CD4-positive, alpha-beta T cell treated with Interleukin-17A for 4 hours (primary cell): ENCODE results near the gene FAM222A.
A peak's percentile ranks its signal among the peaks of the same experiment; 100 is the strongest.

Source experiments
- DNase-seq: peaks from one replicate; pipeline ENCODE4 v3.0.0-alpha.2; 2020; ENCODE audit warnings: mixed read lengths

FAM222A gene

DNA sequence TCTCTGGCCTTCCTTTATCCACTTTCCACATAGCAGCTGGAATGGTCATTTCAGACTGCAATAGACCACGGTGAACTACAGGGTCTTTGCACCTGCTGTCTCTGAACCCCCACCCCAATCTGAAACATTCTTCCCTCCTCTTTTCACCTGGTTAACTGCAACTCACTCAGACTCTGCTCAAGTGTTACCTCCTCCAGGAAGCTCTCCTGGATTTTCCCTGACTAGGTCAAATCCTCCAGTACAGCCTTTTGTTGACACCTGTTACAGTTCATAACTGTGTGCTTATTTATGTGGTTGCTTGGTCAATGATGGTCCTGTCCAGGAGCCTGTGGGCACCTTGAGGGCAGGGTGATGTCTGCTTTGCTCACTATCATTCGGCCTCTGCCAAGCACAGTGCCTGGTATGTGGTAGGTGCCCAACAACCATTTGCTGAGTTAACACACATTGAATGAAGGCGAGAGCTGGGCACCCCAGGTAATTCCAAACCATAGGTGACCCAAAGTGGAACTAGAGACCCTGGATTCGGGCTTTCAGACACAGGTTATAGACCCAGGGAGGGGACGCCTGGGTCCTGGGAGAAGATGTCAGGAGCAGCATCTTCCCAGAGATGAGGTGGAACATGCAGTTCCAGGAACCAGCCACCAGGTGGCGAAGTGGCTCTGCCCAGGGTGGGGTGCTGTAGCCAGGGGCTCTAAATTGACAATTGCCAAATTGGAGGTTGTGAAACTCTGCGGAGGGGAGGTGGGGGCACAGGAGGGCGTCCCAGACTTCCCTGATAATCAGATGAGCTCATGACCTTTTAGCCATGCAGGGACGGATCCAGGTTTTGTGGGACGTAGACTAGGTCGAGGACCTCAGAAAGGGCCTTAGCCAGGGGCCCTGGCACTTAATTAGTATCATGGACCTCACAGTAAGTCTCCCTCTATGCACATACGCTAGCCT lies 91.5 kb downstream of the FAM222A start:
- DNase-seq: peak; percentile 77

DNA sequence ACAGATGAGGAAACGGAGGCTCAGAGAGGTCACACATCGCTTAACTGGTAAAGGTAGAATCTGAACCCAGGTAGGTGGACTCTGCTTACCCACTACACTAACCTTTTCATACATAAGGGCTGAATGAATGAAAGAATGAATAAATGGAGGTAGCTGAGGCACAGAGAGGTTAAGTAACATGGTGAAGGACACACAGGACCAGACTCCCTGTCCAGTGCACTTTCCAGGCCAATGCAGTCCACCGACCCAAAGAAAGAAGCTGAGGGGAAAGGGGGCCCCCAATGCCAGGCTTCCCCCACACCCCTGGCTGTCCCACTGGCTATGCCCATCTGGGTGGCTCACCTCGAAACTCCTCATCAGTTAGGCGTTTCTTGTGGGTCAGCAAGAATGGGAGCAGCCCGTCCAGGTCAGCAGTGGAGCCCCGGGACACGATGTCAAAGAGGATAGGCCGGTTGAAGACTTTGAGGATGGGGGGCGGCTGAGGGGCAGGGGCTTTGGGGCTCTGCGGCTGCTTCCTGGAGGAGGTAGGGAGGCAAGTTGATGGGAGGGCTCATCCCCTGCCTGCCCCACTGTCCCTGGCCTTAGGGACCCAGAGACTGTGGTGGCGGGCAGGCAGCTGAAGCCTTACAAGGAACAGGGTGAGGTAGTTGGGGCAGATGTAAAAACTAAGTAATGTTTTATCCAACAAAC lies 94.5 kb downstream of the FAM222A start:
- DNase-seq: no peak

DNA sequence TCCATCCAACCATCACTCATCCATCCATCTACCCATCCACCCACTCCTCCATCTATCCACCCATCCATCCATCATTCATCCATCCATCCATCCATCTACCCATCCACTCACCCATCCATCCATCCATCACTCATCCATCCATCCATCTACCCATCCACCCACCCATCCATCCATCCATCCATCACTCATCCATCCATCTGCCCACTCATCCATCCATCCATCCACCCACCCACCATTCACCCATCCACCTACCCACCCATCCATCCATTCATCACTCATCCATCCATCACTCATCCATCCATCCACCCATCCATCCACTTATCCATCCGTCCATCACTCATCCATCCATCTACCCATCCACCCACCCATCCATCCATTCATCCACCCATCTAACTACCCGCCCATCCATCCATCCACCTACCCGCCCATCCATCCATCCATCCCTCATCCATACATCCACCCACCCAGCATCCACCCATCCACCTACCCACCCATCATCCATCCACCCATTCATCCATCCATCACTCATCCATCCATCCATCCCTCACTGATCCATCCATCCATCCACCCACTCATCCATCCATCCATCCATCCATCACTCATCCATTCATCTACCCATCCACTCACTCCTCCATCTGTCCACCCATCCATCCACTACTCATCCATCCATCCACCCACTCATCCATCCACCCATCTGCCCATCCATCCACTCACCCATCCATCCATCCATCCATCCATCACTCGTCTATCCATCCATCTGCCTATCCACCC lies 95.4 kb downstream of the FAM222A start:
- DNase-seq: no peak

DNA sequence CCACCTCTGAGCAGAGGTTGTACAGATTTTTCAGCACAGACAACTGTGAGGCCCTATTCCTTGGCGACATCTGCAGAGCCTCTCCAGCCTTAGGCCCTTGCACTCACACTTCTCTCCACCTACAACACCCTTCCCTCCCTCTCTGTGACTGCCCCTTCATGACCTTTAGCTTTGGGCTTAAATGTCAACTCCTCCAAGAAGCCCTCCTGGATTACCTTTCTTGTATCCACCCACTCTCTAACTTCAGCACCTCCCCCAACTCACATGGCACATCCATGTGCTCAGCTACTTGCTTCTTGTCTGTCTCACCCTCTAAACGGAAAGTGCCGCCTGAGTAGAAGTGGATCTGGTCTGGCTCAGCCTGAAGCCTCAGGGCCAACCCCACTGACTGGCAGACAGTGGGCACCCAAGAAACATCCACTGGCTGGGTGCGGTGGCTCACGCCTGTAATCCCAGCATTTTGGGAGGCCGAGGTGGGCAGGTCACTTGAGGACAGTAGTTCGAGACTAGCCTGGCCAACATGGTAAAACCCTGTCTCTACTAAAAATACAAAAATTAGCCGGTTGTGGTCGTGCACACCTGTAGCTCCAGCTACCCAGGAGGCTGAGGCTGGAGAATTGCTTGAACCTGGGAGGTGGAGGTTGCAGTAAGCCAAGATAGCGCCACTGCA lies 97.5 kb downstream of the FAM222A start:
- DNase-seq: no peak

DNA sequence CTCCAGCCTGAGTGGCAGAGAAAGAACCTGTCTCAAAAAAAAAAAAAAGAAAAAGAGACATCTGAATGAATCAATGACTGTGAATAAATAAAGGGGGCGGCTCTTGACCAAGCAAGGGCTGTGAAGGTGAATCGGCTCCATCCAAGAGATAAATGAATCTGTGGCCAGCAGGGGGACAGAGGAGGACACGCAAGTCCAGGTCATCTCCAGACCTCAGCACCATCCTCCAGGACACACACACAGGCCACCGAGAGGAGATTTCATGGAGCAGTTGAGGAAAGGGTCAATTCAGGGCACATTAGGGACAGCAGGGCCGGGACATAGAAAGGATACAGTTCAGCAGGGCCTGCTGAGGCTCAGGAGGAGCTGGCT lies 98.0 kb downstream of the FAM222A start:
- no peak for DNase-seq

DNA sequence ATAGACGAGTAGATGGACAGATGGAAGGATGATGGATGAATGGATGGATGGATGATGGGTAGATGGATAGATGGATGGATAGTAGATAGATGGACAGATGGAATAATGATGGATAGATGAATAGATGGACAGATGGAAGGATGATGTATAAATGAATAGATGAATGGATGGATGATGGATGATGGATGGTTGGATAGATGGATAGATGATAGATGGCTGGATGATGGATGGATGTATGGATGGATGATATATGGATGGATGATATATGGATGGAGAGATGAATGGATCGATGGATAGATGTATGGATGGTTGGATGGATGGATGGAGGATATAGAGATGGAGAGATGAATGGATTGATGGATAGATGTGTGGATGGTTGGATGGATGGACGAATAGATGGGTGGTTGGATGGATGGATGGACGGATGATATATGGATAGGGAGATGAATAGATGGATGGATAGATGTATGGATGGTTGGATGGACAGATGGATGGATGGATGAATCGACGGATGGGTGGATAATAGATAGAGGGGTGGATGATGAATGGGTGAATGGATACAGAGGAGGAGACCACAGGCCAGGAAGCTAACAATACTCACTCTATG lies 100.3 kb downstream of the FAM222A start:
- no peak for DNase-seq

DNA sequence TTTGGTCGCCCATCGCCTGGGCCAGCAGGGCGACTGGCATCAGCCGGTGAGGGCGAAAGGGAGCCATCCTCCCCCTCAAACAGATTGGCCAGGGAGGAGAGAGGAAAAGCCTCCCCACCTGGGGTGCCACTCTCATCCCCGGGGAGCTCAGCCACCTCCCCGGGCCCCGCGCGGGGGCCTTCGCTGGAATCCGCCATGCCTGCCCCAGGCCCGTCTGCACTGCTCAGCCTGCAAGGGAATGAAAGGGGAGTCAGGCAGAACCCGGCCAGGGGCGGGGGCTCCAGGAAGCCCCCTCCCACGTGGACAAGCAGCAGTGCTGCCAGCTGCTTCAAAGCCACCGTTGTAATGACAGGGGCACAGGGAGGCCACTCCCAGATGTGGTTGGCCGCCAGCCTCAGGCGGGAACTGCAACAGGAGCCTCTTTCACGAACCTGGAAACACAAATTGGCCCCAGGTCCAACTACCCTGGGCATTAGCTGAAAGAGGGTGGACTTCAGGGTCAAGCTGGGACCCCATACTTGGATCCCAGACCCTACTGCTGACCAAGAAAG lies 101.0 kb downstream of the FAM222A start:
- no peak for DNase-seq

DNA sequence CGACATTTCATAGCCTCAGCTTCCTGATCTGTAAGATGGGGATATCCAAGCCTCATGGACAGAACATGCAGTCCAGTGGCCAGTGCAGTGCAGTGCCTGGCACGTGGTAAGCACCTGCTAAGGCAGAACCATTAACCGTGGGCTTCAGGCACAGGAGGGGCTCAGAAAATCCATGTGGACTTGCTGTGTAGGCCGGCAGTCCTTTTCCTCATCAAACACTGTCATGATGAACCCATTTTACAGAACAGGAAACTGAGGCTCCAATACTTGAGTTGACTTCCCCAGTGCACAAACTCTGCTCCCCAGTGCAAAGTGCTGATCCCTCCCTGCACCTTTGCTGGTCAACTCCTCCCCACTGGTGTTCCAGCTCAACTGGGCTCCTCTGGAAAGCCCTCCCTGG lies 101.6 kb downstream of the FAM222A start:
- no peak for DNase-seq

DNA sequence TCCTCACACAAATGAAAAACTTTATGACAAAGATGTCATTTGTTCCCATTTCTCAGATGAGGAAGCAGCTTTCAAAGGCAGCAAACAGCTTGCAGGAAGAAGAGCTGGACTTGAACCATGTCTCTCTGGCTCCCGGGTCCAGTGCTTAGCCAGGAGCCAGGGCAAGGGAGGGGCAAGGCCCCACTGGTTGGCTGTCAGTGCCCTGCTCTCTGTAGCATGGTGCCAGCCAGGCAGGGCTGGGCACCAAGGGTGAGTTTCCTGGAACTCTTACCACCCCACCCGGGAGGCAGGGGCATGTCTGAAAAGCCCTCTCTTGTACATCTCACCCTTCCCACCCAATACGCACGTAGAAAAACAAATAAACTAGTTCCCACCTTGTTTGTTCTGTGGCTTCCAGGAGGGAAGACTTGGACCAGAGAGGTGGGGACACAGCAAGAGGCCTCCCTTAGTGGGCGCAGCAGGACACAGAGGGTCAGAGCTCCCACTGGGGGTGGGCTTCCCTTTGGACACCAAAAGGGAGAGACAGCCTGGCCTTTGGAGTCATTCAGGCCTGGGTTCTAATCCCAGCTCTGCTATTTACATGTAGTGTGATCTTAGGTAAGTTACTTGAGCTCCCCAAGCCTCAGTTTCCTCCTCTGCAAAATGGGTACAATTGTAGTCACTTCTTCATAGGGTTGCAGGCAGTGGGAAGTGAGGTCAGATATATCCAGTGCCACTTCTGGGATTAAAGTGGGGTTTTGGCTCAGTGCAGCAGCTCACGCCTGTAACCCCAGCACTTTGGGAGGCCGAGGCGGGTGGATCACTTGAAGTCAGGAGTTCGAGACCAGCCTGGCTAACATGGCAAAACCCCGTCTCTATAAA lies 102.4 kb downstream of the FAM222A start:
- DNase-seq: no peak

DNA sequence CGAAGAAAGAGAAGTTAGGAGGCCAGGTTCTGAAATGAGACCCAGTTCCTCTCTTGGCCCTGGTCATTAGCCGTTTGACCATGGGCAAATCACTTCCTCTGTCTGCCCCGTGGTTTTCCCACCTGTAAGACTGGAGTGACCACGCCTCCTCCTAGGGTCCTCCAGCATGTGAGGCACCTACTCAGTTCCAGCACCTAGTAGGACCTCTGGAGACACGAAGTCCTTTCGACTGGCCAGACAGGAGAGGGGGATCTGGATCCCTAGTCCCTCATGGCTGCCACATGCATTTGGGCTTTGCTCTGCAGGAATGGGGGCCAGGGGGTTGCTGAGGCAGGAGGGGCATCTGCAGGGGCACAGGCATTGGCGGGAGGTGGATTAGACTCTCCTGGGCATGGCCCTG lies 103.2 kb downstream of the FAM222A start:
- no peak for DNase-seq

DNA sequence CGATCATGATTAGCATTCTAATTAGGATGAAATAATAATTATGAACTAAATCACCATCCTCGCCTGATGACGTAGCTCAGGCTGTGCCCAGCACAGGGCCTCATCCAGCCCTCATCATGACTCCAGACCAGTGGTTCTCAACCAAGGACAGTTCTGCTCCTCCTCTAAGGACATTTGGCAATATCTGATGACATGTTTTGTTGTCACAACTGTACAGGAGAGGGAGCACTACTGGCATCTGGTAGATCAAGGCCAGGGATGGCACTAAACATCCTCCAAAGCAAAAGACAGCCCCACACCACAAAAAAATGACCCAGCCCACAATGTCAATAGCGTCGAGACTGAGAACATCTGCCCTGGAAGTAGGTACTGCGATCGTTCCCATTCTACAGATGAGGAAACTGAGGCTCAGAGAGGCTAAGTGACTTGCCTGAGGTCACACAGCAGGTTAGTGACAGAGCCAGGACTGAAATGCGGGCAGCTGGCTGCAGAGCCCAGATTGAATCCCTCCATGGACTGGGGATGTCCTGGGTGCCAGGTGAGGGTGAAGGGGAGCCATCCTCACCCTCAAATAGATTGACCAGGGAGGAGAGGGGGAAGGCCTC lies 104.1 kb downstream of the FAM222A start:
- DNase-seq: no peak

DNA sequence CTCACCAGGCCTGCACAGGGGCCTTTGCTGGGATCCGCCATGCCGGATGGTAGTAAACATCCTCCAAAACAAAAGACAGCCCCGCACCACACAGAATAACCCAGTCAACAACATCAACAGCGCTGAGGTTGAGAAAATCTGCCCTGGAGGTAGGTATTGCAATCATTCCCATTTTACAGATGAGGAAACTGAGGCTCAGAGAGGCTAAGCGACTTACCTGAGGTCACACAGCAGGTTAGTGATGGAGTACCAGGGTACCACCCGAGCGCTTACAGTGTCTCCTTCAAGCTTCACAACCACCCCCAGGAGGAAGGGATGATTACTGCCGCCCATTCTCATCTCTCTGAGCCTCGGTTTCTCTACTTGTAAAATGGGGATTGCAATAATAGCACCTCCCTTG lies 104.6 kb downstream of the FAM222A start:
- no peak for DNase-seq

DNA sequence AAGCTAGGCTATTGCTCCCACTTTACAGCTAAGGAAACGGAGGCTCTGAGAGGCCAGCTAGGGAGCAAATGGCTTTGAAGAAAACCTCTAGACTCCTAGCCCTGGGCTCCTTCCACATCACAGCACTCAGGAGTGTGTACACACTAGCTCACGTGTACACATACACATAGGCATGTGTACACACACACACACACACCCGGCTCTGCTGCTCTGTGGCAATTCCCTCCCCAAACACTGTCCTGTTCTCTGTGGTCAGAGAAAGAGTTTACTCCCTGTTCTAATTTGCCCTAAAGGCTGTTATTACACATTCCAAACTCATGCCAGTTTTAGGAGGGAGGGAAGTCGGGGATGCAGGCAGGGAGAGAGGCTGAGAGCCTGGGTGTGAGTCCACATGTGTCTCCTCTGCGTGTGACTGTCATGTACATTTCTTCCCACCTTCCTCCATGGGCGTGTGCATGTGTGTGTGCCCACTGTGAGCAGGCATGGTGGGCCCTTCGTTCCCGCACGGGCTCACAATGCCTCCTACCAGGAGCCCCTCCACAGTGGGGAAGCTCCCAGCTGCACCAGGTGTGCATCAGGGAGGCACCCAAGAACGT lies 105.4 kb downstream of the FAM222A start:
- no peak for DNase-seq
